Fibroblast of lung (primary cell): ENCODE measurements around the gene COL18A1.

Experiments
- EZH2 ChIP-seq: IDR thresholded peaks from 2 replicates; pipeline ENCODE4 v1.5.1; 2012; ENCODE audit warnings: low read length, control low read depth, mild to moderate bottlenecking; ENCODE audit errors: missing control alignments
- TF ChIP-seq, protein P1 (sequence below), 2 donors: IDR thresholded peaks in 1 of 2; conservative IDR thresholded peaks in 1 of 2; 1 replicate in 1 of 2; 2 replicates in 1 of 2; pipeline ENCODE4 v1.5.1; 2011 to 2012; ENCODE audit warnings: low read length in 2 of 2, control low read depth in 1 of 2, inconsistent platforms in 1 of 2, low read depth in 1 of 2, mild to moderate bottlenecking in 1 of 2

DNA sequence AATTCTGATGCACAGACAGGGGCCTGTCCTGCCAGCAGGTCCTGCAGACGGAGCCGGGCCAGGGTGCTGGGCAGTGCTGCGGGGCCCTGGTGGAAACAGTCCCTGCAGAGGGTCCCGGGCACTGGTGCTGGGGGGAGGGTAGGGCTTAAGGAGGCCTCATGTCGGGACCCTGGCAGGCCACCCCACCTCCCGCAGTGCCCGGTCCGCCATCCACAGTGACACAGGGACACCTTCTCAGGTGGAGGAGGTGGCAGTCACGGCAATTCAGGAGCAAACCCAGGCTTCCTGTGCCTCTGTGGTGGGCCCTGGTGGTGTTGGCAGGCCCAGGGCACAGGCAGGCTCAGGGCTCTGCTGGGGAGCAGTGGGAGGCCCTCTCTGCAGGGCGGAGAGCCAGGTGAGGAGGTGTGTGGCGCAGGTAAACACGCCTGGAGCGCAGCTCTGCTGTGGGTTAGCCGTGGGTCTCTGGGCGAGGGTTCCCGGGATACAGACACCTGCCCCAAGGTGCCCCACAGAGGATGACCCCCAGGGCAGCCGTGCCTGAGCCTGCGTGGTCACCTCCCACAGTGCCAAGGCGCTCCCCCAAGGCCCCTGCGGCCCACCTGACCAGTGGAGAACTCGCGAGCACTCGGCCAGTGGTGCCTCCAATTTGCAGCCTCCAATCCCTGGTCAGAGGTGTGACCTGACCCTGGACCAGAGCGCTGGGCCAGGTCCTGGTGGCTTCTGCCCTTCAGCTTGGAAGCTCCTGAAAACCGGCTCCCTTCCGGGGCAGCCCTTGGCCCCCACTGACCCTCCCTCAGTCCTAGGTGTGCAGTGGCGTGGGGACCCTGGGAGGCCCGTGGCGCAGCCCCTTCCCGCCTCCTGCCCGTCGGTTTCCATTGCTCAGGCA is 19.2 kb downstream of the COL18A1 start:
- TF ChIP-seq, protein P1, sequence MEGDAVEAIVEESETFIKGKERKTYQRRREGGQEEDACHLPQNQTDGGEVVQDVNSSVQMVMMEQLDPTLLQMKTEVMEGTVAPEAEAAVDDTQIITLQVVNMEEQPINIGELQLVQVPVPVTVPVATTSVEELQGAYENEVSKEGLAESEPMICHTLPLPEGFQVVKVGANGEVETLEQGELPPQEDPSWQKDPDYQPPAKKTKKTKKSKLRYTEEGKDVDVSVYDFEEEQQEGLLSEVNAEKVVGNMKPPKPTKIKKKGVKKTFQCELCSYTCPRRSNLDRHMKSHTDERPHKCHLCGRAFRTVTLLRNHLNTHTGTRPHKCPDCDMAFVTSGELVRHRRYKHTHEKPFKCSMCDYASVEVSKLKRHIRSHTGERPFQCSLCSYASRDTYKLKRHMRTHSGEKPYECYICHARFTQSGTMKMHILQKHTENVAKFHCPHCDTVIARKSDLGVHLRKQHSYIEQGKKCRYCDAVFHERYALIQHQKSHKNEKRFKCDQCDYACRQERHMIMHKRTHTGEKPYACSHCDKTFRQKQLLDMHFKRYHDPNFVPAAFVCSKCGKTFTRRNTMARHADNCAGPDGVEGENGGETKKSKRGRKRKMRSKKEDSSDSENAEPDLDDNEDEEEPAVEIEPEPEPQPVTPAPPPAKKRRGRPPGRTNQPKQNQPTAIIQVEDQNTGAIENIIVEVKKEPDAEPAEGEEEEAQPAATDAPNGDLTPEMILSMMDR (conservative IDR thresholded peaks at IDR 0.05 in 1 of 2, IDR thresholded peaks at IDR 0.05 in 1 of 2; ENCODE audit: low read depth in 1 of 2, low read length in 2 of 2) = no peak
- no peak for TF ChIP-seq EZH2
